Smooth muscle cell (in vitro differentiated cells): Measurements from ENCODE around the gene TMEM132E. TPM values are rescaled to one million over a fixed set of nuclear protein-coding genes. Genes with fewer than 3 reads are reported as not detected.

Experiments used
- DNase-seq: peaks from one replicate; lab custom pipeline; 2025; ENCODE audit not compliant: unreplicated experiment; lab: John Stamatoyannopoulos, UW
- H2AFZ ChIP-seq: fragments of 200-600 bp; sonication (generic); 2 replicates; pipeline ENCODE4 v1.6.0; 2016; ENCODE audit warnings: antibody characterized with exemption, low read depth, mild to moderate bottlenecking
- H3F3A ChIP-seq: fragments of 200-600 bp; sonication (generic); 2 replicates; pipeline ENCODE4 v1.6.0; 2017; ENCODE audit warnings: antibody characterized with exemption, low read depth
- H3K27ac ChIP-seq: fragments of 200-600 bp; sonication (generic); 2 replicates; pipeline ENCODE4 v1.5.1; 2016; ENCODE audit warnings: low read depth, mild to moderate bottlenecking
- H3K27me3 ChIP-seq: fragments of 200-600 bp; sonication (generic); 2 replicates; pipeline ENCODE4 v1.6.1; 2016; ENCODE audit warnings: low read depth, mild to moderate bottlenecking
- H3K36me3 ChIP-seq: fragments of 200-600 bp; sonication (generic); 2 replicates; pipeline ENCODE4 v1.5.1; 2016; ENCODE audit warnings: low read depth
- H3K4me1 ChIP-seq: fragments of 200-600 bp; sonication (generic); 2 replicates; pipeline ENCODE4 v1.5.1; 2016; ENCODE audit warnings: low read depth
- H3K4me2 ChIP-seq: fragments of 200-600 bp; sonication (generic); 2 replicates; pipeline ENCODE4 v1.6.0; 2016; ENCODE audit warnings: mild to moderate bottlenecking
- H3K4me3 ChIP-seq: fragments of 200-600 bp; sonication (generic); 2 replicates; pipeline ENCODE4 v1.5.1; 2016; ENCODE audit warnings: mild to moderate bottlenecking
- H3K79me2 ChIP-seq: fragments of 200-600 bp; sonication (generic); 2 replicates; pipeline ENCODE4 v1.6.0; 2016; ENCODE audit warnings: low read depth, mild to moderate bottlenecking
- H3K9ac ChIP-seq: fragments of 200-600 bp; sonication (generic); 2 replicates; pipeline ENCODE4 v1.6.0; 2016; ENCODE audit warnings: low read depth
- H3K9me3 ChIP-seq: fragments of 200-600 bp; sonication (generic); replicated peaks from 2 replicates; pipeline ENCODE4 v1.5.1; 2016; ENCODE audit warnings: low read depth
- H4K20me1 ChIP-seq: fragments of 200-600 bp; sonication (generic); 2 replicates; pipeline ENCODE4 v1.6.0; 2016; ENCODE audit warnings: low read depth
- WGBS: methylation state at CpG from one replicate; pipeline ENCODE4 v1.1.7; 2016; ENCODE audit warnings: low lambda C conversion rate; 5-methylcytosine and 5-hydroxymethylcytosine counted together
- polyA plus RNA-seq: library from polyadenylated mRNA; unstranded; fragments of >200 nt; fragmentation: Nextera tagmentation; extraction: Ambion mirVana; gene quantifications from 2 replicates; pipeline ENCODE4 v1.2.1, GENCODE V29; 2016
- total RNA-seq: library from RNA; depleted of rRNA; stranded (reverse); fragments of >200 nt; gene quantifications from 2 replicates; pipeline ENCODE4 v1.2.3, GENCODE V29; 2014
- TF ChIP-seq, protein P1 (sequence below): fragments of 200-600 bp; sonication (generic); IDR thresholded peaks from 2 replicates; pipeline ENCODE4 v1.5.1; 2017; ENCODE audit warnings: borderline replicate concordance, mild to moderate bottlenecking, antibody characterized with exemption; ENCODE audit not compliant: insufficient read depth, poor library complexity, severe bottlenecking

TMEM132E gene
- total and polyA plus RNA-seq, 2 experiments from 2014 or later: 0.13 to 0.17 TPM

DNA sequence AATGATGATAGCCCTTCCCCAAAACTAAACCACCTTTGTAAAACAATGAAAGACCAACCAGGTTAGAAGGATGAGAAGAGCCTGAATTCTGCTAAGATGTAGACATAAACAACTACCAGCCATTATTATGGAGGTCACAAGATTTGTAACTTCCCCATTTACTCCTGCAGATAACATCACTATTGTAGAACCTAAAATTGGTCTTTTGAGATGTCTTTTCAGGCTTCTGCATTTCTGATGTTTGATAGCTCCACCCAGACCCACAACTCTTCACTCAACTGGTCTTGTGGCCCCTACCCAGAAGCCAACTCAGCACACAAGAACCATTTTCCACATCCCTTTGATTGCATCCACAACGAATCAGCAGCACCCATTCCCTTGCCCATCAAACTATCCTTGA, 100.8 kb downstream of the TMEM132E start:
- Histone ChIP-seq H4K20me1 (no peaks in the 10 kb centered on the region), H3F3A (no peaks in the 10 kb centered on the region), H3K36me3 (no peaks in the 10 kb centered on the region), H3K4me3 (no peak overlapping the region), H3K4me1 (no peaks in the 10 kb centered on the region), H3K9me3 (no peaks in the 10 kb centered on the region), H2AFZ (no peak overlapping the region), H3K27ac (no peak overlapping the region), H3K27me3 (peaks cover 26% of the 10 kb centered on the region), H3K79me2 (no peaks in the 10 kb centered on the region), H3K4me2 (no peak overlapping the region), H3K9ac (no peak overlapping the region)
- DNase-seq: no peak
- TF ChIP-seq, protein P1, sequence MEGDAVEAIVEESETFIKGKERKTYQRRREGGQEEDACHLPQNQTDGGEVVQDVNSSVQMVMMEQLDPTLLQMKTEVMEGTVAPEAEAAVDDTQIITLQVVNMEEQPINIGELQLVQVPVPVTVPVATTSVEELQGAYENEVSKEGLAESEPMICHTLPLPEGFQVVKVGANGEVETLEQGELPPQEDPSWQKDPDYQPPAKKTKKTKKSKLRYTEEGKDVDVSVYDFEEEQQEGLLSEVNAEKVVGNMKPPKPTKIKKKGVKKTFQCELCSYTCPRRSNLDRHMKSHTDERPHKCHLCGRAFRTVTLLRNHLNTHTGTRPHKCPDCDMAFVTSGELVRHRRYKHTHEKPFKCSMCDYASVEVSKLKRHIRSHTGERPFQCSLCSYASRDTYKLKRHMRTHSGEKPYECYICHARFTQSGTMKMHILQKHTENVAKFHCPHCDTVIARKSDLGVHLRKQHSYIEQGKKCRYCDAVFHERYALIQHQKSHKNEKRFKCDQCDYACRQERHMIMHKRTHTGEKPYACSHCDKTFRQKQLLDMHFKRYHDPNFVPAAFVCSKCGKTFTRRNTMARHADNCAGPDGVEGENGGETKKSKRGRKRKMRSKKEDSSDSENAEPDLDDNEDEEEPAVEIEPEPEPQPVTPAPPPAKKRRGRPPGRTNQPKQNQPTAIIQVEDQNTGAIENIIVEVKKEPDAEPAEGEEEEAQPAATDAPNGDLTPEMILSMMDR: no peak
- WGBS: 65% methylated on average over 1 of the region's 1 CpG

DNA sequence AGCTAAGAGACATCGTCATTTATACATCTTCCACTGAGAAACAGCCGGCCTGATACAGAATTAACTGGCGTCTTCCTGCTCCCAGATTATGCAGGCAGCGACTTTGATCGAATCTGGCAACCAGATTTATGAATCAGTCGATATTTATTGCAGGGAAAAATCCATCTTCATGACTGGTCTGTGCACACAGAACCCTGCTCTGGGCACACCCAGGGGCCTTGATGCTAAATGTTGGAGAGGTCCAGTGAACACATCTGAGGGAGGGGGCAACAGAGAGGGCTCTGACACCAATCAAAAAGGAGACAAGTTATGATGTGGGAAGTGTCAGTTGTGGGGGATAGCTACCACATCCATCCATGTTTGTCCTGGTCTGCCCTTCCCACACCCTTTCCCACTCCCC, 102.9 kb downstream of the TMEM132E start:
- no peaks in the 10 kb centered on the region for H3K79me2 ChIP-seq
- no peaks in the 10 kb centered on the region for H4K20me1 ChIP-seq
- no peak for DNase-seq
- H3K27me3 ChIP-seq: peaks cover 36% of the 10 kb centered on the region
- TF ChIP-seq, protein P1: no peak
- no peak overlapping the region for H3K27ac ChIP-seq
- no peaks in the 10 kb centered on the region for H3F3A ChIP-seq
- H2AFZ ChIP-seq: no peak overlapping the region
- H3K4me2 ChIP-seq: no peak overlapping the region
- no peaks in the 10 kb centered on the region for H3K9me3 ChIP-seq
- H3K4me3 ChIP-seq: no peak overlapping the region
- no peak overlapping the region for H3K9ac ChIP-seq
- 84% methylated on average over 6 of the region's 6 CpGs for WGBS
- no peaks in the 10 kb centered on the region for H3K36me3 ChIP-seq
- no peaks in the 10 kb centered on the region for H3K4me1 ChIP-seq

DNA sequence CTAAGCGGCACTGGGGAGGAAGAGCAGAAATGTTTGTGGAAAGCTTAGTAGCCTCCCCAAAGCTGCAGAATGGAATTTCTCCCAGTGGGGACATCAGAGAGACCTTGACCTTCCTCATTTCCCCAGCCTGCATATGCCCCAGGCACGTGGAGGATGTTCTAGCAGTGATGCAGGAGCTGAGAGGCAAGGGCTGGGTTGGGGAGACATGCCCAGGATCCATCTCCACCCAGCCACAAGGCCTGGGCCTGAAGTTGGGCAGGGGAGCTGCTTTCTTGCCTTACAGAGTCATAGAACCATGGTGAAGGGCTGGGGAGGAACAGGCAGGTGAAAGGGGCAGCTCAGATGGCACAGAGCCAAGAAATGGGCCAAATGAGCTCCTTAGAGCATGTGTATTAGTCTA, 104.0 kb downstream of the TMEM132E start:
- H3K9ac ChIP-seq: no peak overlapping the region
- no peak overlapping the region for H3K4me2 ChIP-seq
- no peaks in the 10 kb centered on the region for H3K79me2 ChIP-seq
- 71% methylated on average over 2 of the region's 2 CpGs for WGBS
- H4K20me1 ChIP-seq: no peaks in the 10 kb centered on the region
- no peak overlapping the region for H3K4me3 ChIP-seq
- H3K27me3 ChIP-seq: peaks cover 36% of the 10 kb centered on the region
- no peaks in the 10 kb centered on the region for H3K4me1 ChIP-seq
- no peak overlapping the region for H2AFZ ChIP-seq
- no peak for DNase-seq
- no peaks in the 10 kb centered on the region for H3K36me3 ChIP-seq
- no peaks in the 10 kb centered on the region for H3F3A ChIP-seq
- no peaks in the 10 kb centered on the region for H3K9me3 ChIP-seq
- no peak overlapping the region for H3K27ac ChIP-seq
- TF ChIP-seq, protein P1: no peak

Other genes starting within 250 kb of the TMEM132E start
- gene CCL13, start 223.1 kb upstream of the TMEM132E start, total RNA-seq: not detected in 2 replicates
- not detected in 2 replicates for gene CCL13, start 223.1 kb upstream of the TMEM132E start, polyA plus RNA-seq
- not detected in 2 replicates for gene CCL1, start 216.3 kb upstream of the TMEM132E start, total RNA-seq
- gene CCL1, start 216.3 kb upstream of the TMEM132E start, polyA plus RNA-seq: not detected in 2 replicates